Activated T-helper 1 cell treated with anti-CD3 and anti-CD28 coated beads, Interleukin-12 subunit alpha, Interleukin-12 subunit beta, Interleukin-2, Interleukin-4 antibody, amounts not matched to agents 30 ng/mL and 10 ng/mL and 1 ng/mL, durations not matched to agents 14 hours and 24 hours and 36 hours (primary cell): Measurements from ENCODE around the gene H6PD. TPM values are rescaled to one million over a fixed set of nuclear protein-coding genes. Genes with fewer than 3 reads are reported as not detected.

Experiments
- DNase-seq: peaks from one replicate; pipeline ENCODE4 v3.0.0; 2021; ENCODE audit warnings: low spot score
- H3K27ac Mint-ChIP-seq: one replicate; pipeline ENCODE4 v1.8.0; 2021; ENCODE audit warnings: mild to moderate bottlenecking, mixed read lengths
- H3K27me3 Mint-ChIP-seq: one replicate; pipeline ENCODE4 v1.8.0; 2022; ENCODE audit warnings: mild to moderate bottlenecking, moderate library complexity, mixed read lengths; ENCODE audit not compliant: insufficient read depth
- H3K36me3 Mint-ChIP-seq: one replicate; pipeline ENCODE4 v1.8.0; 2021; ENCODE audit warnings: low read depth, mixed read lengths
- H3K4me1 Mint-ChIP-seq: one replicate; pipeline ENCODE4 v1.8.0; 2021; ENCODE audit warnings: low read depth, mixed read lengths
- H3K4me3 Mint-ChIP-seq: one replicate; pipeline ENCODE4 v1.8.0; 2021; ENCODE audit warnings: mild to moderate bottlenecking, moderate library complexity, mixed read lengths
- H3K9me3 Mint-ChIP-seq: one replicate; pipeline ENCODE4 v1.8.0; 2021; ENCODE audit warnings: mixed read lengths
- intact Hi-C: fragments of 100-400 bp; cut with micrococcal nuclease; formaldehyde crosslinking; loops from one replicate; pipeline ENCODE4 v1.15.1; 2024
- total RNA-seq: library from RNA; stranded (reverse); gene quantifications from 2 replicates; pipeline ENCODE4 v1.2.3, GENCODE V29; 2022

The H6PD gene
- total RNA-seq, 1 donor from 2014 or later = 15.7 TPM

DNA sequence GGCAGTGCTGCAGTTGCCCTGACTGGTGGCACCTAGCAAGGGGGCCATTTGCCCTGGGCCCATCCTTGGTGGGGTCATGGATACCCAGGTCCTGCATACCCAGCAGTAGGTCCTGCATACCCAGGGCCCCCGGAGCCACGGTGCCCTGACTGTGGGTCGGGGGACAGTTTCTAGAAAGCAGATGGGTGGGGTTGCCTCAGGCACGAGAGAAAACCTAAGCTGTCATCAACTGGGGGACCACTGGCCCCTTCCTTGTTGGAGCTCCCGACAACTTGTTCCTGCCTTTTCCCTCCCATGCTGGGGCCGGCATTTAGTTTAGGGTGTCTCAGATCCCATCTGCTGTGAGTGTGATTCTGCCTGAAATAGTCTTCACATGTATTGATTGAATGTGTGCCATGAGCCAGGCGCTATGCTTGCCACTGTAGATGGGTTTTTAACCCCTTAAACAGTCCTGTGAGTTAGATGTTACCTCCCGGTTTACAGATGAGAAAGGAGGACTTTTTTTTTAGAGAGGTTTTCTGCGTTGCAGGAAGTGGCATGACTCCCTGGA, 73.7 kb downstream of the H6PD start:
- H3K9me3 Mint-ChIP-seq = no peaks in the 10 kb centered on the region
- H3K27me3 Mint-ChIP-seq = no peaks in the 10 kb centered on the region
- H3K4me1 Mint-ChIP-seq = peaks cover 38% of the 10 kb centered on the region
- no peak overlapping the region for H3K4me3 Mint-ChIP-seq
- H3K27ac Mint-ChIP-seq = no peak overlapping the region
- intact Hi-C loops = no loop called here
- DNase-seq = no peak
- peaks cover 6% of the 10 kb centered on the region for H3K36me3 Mint-ChIP-seq

DNA sequence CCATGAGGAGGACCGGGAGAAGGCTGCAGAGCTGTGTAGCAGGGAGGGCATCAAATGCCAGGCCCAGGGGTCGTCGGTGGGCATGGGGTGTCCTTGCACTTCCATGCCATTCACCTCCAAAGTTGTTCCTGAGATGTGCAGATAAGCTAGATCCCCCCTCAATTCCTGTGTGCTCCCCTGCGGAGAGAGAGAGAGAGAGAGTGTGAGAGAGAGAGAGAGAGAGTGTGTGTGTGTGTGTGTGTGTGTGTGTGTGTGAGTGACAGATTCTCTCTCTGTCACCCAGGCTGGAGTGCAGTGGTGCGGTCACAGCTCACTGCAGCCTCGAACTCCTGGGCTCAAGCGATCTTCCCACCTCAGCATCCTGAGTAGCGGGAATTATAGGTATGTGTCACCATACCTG, 74.5 kb downstream of the H6PD start:
- no peaks in the 10 kb centered on the region for H3K27me3 Mint-ChIP-seq
- H3K36me3 Mint-ChIP-seq = peaks cover 4% of the 10 kb centered on the region
- intact Hi-C loops = no loop called here
- H3K9me3 Mint-ChIP-seq = no peaks in the 10 kb centered on the region
- peaks cover 34% of the 10 kb centered on the region for H3K4me1 Mint-ChIP-seq
- no peak overlapping the region for H3K4me3 Mint-ChIP-seq
- peak overlapping the region; percentile 29 for H3K27ac Mint-ChIP-seq
- DNase-seq = no peak

DNA sequence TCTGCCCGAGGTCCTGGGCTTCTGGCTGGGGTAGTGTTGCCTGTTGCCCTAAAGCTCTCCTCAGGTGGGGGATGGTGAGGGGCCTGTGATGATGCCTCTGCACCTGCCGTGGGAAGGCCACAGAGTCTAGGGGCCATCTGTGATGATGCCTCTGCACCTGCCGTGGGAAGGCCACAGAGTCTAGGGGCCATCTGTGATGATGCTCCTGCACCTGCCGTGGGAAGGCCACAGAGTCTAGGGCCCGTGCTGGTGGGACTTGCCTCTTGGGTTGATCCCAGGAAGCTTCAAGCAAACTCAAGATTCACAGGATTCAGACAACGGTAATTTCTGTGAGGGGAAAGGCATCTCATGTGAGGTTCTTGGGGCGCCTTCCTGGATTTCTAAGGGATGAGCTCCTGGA, 75.4 kb downstream of the H6PD start:
- Mint-ChIP-seq H3K36me3 (peaks cover 4% of the 10 kb centered on the region), H3K27ac (no peak overlapping the region), H3K27me3 (no peaks in the 10 kb centered on the region), H3K9me3 (no peaks in the 10 kb centered on the region), H3K4me3 (no peak overlapping the region), H3K4me1 (peaks cover 34% of the 10 kb centered on the region)
- intact Hi-C loops = loop anchor here (10.0 kb wide), 1 partner anchor 515 kb away; the partner anchor contains the start of gene CLSTN1
- no peak for DNase-seq

DNA sequence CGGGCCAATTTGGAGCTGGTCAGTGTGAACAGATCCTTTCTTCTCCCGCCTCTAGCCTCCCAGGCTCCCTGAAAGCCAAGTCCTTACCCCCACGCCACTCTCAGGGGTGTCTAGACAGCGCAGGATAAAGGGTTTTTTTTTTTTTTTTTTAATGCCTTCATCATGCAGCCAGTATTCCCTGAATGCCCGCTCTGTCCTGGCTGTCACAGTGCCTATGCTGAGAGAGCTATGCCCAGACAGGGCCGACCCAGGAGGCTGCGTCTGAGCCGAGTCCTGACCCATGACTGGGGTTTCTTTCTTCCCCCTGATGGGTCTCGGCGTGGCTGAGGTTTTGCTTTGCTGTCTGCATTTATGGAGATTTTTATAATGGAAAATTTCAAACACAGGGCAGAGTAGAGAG, 76.5 kb downstream of the H6PD start:
- H3K4me1 Mint-ChIP-seq = peaks cover 41% of the 10 kb centered on the region
- H3K36me3 Mint-ChIP-seq = peaks cover 5% of the 10 kb centered on the region
- intact Hi-C loops = loop anchor here (10.0 kb wide), 1 partner anchor 514 kb away; the partner anchor contains the start of gene CLSTN1
- no peak for DNase-seq
- no peaks in the 10 kb centered on the region for H3K9me3 Mint-ChIP-seq
- H3K27me3 Mint-ChIP-seq = no peaks in the 10 kb centered on the region
- H3K4me3 Mint-ChIP-seq = no peak overlapping the region
- H3K27ac Mint-ChIP-seq = no peak overlapping the region

DNA sequence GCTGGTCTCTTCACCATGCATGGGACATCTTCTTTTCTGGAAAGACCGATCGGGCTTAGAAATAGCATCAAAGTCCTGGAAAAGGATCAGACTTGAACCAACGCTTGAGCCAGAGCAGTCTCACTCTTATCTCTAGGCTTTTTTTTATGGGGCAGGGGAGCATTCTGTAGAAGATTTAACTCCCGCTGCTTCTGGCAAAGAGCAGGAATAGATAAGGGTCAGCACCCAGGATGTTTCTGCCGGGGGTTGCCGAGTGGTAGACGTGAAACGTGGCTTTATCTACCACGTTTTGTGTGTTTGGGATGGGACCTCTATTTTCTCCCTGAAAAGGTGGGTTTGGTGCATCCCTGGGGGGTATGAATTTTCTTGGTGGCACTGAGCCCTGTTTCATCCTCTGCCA, 76.9 kb downstream of the H6PD start:
- Mint-ChIP-seq H3K27me3 (no peaks in the 10 kb centered on the region), H3K4me3 (no peak overlapping the region), H3K4me1 (peaks cover 46% of the 10 kb centered on the region), H3K27ac (no peak overlapping the region), H3K36me3 (peaks cover 5% of the 10 kb centered on the region), H3K9me3 (no peaks in the 10 kb centered on the region)
- intact Hi-C loops = loop anchor here (10.0 kb wide), 1 partner anchor 513 kb away; the partner anchor contains the start of gene CLSTN1
- no peak for DNase-seq

DNA sequence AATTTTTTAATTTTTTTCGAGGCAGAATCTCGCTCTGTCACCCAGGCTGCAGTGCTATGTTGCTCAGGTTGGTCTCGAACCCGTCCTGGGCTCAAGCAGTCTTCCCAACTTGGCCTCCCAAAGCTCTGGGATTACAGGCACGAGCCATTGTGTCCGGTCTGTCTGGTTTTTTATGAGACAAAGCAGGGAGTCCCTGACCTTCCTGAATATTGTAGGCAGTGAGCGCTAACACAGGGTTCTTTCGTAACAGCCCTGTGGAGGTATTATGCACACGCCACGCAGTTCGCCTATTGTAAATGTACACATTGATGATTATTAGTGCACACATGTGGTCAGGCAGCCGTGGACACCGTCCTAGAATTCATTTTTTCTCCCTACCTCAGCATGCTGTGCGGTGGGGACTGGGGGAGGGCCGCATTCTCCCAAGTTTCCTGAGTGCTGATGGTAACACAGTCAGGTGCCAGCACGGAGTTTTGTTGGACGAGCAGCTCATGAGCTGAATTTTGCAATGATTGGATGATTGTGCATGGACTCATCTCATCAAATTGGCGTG, 77.7 kb downstream of the H6PD start:
- peaks cover 8% of the 10 kb centered on the region for H3K36me3 Mint-ChIP-seq
- peaks cover 51% of the 10 kb centered on the region for H3K4me1 Mint-ChIP-seq
- no peaks in the 10 kb centered on the region for H3K27me3 Mint-ChIP-seq
- DNase-seq = no peak
- H3K27ac Mint-ChIP-seq = no peak overlapping the region
- H3K4me3 Mint-ChIP-seq = no peak overlapping the region
- intact Hi-C loops = loop anchor here (10.0 kb wide), 1 partner anchor 513 kb away; the partner anchor contains the start of gene CLSTN1
- H3K9me3 Mint-ChIP-seq = no peaks in the 10 kb centered on the region

DNA sequence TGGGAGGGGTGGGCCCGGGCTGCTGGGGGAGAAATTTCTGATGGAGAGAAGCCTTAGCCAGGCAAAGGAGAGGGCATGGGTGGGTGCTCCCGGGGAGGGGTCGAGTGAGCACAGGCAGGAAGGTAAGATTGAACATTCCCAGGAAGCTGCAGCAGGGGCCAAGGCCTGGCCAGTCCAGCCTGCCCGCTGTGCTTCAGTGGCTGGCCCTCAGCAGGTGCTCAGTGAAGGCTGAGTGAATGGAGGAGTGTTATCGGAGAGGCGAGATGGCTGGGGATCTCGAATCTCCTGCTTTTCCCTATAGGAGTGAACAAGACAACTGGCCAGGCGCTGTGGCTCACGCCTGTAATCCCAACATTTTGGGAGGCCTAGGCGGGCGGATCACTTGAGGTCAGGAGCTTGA, 79.0 kb downstream of the H6PD start:
- DNase-seq = no peak
- H3K4me1 Mint-ChIP-seq = peaks cover 56% of the 10 kb centered on the region
- no peak overlapping the region for H3K4me3 Mint-ChIP-seq
- H3K27ac Mint-ChIP-seq = no peak overlapping the region
- no peaks in the 10 kb centered on the region for H3K9me3 Mint-ChIP-seq
- H3K36me3 Mint-ChIP-seq = peaks cover 10% of the 10 kb centered on the region
- H3K27me3 Mint-ChIP-seq = no peaks in the 10 kb centered on the region
- intact Hi-C loops = loop anchor here (10.0 kb wide), 1 partner anchor 511 kb away; the partner anchor contains the start of gene CLSTN1

DNA sequence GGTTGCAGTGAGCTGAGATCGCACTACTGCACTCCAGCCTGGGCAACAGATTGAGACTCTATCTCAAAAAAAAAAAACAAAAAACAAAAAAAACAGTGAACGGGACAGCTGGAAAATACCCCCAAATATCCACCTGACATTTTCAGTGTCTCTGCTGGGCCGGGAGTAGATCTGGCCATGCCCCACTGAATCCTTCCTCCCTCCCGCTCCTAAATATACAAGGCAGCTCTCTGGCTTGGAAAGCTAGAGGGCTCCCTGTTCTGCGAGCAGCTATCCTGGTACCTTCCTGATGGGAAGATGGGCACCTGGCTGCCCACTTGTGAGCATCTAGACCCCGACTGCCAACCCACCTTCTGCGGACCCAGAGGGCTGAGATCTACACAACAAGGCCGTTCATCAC, 79.5 kb downstream of the H6PD start:
- peaks cover 53% of the 10 kb centered on the region for H3K4me1 Mint-ChIP-seq
- no peak overlapping the region for H3K4me3 Mint-ChIP-seq

DNA sequence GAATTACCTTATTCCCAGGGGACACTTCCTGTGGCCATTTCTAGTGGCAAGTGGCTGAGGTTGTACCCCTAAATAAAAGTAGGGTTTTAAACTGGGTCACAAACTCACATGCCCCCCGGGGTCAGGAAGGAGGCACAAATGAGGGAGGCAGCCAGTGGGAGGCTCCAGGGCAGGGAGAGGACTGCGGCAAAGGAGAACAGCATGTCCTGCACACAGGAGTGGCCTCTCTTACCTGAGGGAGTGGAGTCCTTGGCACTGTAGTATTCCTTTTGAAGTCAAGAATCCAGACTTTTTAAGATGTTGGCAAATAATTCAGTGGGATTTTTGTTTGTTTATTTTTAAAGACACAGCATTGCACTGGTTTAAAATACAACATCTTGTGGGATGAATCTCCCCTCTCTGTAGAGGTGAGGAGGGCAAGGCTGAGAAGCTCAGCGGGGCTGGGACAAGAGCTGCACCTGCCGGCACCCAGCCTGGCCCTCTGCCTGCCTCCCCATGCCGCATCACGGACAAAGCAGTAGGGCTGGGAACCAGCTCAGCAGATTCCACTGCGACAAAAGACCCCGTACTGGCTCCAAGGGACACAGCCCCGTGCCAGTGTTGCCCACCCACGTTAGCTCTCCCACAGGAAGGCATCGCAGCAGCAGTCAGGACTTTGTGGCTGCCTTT, 80.3 kb downstream of the H6PD start:
- intact Hi-C loops = loop anchor here (1.0 to 10.0 kb wide), 6 partner anchors 20 to 510 kb away; partner anchors contain the start of gene CLSTN1
- Mint-ChIP-seq H3K27me3 (no peaks in the 10 kb centered on the region), H3K36me3 (peaks cover 6% of the 10 kb centered on the region), H3K9me3 (no peaks in the 10 kb centered on the region), H3K27ac (peak overlapping the region; percentile 95), H3K4me1 (peaks cover 53% of the 10 kb centered on the region), H3K4me3 (peak overlapping the region; percentile 60)
- no peak for DNase-seq

More for the DNA sequence above, 79.5 kb downstream of the H6PD start:
- intact Hi-C loops = loop anchor here (10.0 kb wide), 1 partner anchor 511 kb away; the partner anchor contains the start of gene CLSTN1
- Mint-ChIP-seq H3K36me3 (peaks cover 6% of the 10 kb centered on the region), H3K27me3 (no peaks in the 10 kb centered on the region), H3K27ac (peak overlapping the region; percentile 95), H3K9me3 (no peaks in the 10 kb centered on the region)
- DNase-seq = no peak

DNA sequence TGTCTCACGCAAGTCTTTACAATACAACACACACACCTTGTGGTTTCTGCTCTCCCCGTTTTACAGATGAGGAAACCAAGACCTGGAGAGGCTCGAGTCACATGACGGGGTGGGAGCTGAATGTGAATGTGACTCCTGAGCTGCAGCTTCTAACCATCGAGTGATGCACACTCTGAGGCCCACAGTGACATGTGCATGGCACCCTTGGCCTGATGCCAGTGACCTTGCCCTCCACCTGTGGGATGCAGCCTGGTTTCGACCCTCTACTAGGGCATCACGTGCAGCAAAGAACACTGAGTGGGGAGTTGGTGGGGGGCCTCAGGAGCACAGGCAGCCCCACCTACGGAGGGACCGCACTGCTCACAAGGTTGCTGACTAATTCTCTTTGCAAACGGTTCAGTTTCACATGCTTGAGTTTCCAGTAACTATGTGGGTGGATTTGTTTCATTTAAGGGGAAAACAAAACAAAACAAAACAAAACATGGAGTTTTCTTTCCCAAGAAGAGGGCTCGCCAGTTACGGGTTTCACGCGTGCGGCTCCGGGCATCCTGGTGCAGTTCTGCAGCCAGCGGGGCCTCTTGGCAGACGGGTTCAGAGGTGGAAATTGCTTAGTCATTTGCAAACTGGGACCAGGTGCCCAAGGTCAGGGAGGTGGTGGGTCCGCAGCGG, 81.0 kb downstream of the H6PD start:
- H3K36me3 Mint-ChIP-seq = peaks cover 11% of the 10 kb centered on the region
- peak; percentile 58 for DNase-seq
- peaks cover 59% of the 10 kb centered on the region for H3K4me1 Mint-ChIP-seq
- peak overlapping the region; percentile 60 for H3K4me3 Mint-ChIP-seq
- no peaks in the 10 kb centered on the region for H3K27me3 Mint-ChIP-seq
- H3K9me3 Mint-ChIP-seq = no peaks in the 10 kb centered on the region
- peak overlapping the region; percentile 95 for H3K27ac Mint-ChIP-seq
- intact Hi-C loops = loop anchor here (1.0 to 10.0 kb wide), 6 partner anchors 20 to 509 kb away; partner anchors contain the start of gene CLSTN1

DNA sequence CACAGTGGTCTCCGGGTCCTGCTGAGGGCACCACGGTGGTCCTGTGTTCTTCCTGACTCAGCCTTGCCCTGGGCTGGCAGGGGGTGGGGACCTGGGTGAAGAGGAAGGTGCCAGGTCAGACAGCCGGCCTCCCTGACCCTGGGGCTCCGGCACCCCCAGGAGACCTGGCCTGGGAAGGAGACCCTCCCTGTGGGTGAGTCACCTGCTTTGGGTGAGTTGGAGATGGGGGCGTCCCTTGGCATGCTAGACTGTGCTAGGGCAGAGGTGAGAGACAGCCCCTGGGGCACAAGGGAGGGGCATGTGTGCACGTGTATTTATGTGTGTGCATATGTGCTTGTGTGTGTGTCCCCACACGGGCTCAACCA, 81.5 kb downstream of the H6PD start:
- intact Hi-C loops = loop anchor here (10.0 kb wide), 1 partner anchor 509 kb away; the partner anchor contains the start of gene CLSTN1
- peak overlapping the region; percentile 37 for H3K4me3 Mint-ChIP-seq
- H3K9me3 Mint-ChIP-seq = no peaks in the 10 kb centered on the region
- H3K27me3 Mint-ChIP-seq = no peaks in the 10 kb centered on the region
- H3K27ac Mint-ChIP-seq = peak overlapping the region; percentile 95
- peaks cover 64% of the 10 kb centered on the region for H3K4me1 Mint-ChIP-seq
- DNase-seq = no peak
- peaks cover 11% of the 10 kb centered on the region for H3K36me3 Mint-ChIP-seq

DNA sequence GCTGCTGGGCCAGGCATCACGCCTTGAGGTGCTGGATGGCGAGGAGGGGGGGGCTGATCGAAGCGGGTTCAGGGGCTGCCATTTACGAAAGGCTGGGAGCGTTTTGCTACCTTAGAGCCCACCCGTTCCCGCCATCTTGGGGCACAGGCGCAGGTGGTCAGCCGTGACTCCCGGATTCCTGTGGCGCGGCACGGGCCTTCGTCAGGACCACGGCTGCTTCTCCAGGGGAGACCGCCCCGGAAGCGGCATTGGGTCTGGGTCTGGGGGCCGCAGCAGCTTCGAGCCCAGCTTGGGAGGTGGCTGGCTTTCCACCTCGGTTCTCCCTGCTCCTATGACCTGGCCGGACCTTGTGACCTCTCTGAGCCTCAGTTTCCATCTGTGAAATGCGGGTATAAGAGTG, 81.9 kb downstream of the H6PD start:
- intact Hi-C loops = loop anchor here (10.0 kb wide), 1 partner anchor 508 kb away; the partner anchor contains the start of gene CLSTN1
- Mint-ChIP-seq H3K4me3 (peak overlapping the region; percentile 37), H3K9me3 (no peaks in the 10 kb centered on the region), H3K27ac (peak overlapping the region; percentile 95), H3K27me3 (no peaks in the 10 kb centered on the region), H3K4me1 (peaks cover 68% of the 10 kb centered on the region), H3K36me3 (peaks cover 11% of the 10 kb centered on the region)
- DNase-seq = no peak
